ENCODE results near the gene PDE5A. TPM values are rescaled to one million over a fixed set of nuclear protein-coding genes. Genes with fewer than 3 reads are reported as not detected.

The PDE5A gene
- total and polyA plus RNA-seq, 10 of the 15 experiments (the other 5 are each of a cell fraction or from before 2014, with no cell fraction given): under 0.01 to 3.9 (median 0.26) TPM; not detected in 1

DNA sequence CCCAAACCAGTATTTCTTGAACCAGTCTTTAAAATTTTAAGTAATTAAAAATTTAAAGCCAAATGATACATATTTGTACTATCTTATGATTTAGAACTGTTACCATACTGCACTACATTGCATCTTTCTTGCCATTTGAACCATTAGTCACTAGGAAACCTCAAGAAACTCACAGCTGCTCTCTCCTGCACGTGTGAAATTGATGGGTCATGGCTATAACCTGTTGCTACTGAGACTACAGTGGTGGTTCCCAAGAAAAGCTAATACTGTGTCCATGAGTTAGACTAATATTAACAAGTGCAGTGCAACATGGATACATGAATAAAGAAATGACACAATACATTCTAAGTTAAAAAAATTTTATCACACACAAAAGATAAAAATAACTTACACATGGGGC, 88.4 kb downstream of the PDE5A start:
- Histone ChIP-seq H3K36me3 (ENCODE audit: control insufficient read depth in 2 of 2, insufficient read depth in 2 of 2, low read length in 1 of 2) (no peaks in the 10 kb centered on the region), H4K20me1 (ENCODE audit: control insufficient read depth, insufficient read depth) (no peaks in the 10 kb centered on the region), H3K79me2 (ENCODE audit: control insufficient read depth, insufficient read depth, low read length) (no peaks in the 10 kb centered on the region), H2AFZ (ENCODE audit: control insufficient read depth, low read depth, low read length) (no peak overlapping the region), H3K4me1 (ENCODE audit: control insufficient read depth, insufficient read depth, low read length) (peaks cover 8% of the 10 kb centered on the region), H3K9me3 (replicated peaks; ENCODE audit: control insufficient read depth, insufficient read depth, low read length) (no peaks in the 10 kb centered on the region), H3K4me3 (no peak overlapping the region), H3K9ac (ENCODE audit: control insufficient read depth, insufficient read depth, low read length) (no peak overlapping the region), H3K27me3 (replicated peaks in 1 of 2; ENCODE audit: control insufficient read depth in 2 of 2, insufficient read depth in 2 of 2, low read length in 1 of 2) (no peaks in the 10 kb centered on the region), H3K27ac (ENCODE audit: control insufficient read depth, insufficient read depth) (no peak overlapping the region), H3K4me2 (ENCODE audit: control insufficient read depth, insufficient read depth) (no peak overlapping the region)
- DNase-seq (ENCODE audit: low read depth, low spot score): no peak
- in situ Hi-C loops (cut with MboI) (no loop called here), intact Hi-C loops (cut with micrococcal nuclease; ENCODE audit: unreplicated experiment) (no loop called here)
- no TSS peak for BruUV-seq (replicated peaks)
- RAD21 ChIA-PET (ENCODE audit: unreplicated experiment): no interaction called here
- no peak for TF ChIP-seq PML (IDR thresholded peaks at IDR 0.05; ENCODE audit: low read length)
- no peak for TF ChIP-seq STAT3 (IDR thresholded peaks at IDR 0.05; ENCODE audit: low read depth, low read length)
- TF ChIP-seq DPF2 (IDR thresholded peaks at IDR 0.05): no peak
- TF ChIP-seq, protein P1, sequence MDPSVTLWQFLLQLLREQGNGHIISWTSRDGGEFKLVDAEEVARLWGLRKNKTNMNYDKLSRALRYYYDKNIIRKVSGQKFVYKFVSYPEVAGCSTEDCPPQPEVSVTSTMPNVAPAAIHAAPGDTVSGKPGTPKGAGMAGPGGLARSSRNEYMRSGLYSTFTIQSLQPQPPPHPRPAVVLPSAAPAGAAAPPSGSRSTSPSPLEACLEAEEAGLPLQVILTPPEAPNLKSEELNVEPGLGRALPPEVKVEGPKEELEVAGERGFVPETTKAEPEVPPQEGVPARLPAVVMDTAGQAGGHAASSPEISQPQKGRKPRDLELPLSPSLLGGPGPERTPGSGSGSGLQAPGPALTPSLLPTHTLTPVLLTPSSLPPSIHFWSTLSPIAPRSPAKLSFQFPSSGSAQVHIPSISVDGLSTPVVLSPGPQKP (IDR thresholded peaks at IDR 0.05; ENCODE audit: low read depth, low read length): no peak
- TF ChIP-seq BHLHE40 (IDR thresholded peaks at IDR 0.05; ENCODE audit: borderline replicate concordance in 1 of 2, low read depth in 2 of 2, low read length in 1 of 2): peak in 1 of 2 experiments; percentile 45; a peak in 1 of 4 replicates
- whole genome bisulfite sequencing (ENCODE audit: insufficient coverage, insufficient replicate concordance, low lambda C conversion rate, missing lambda C conversion rate): 39% methylated on average over 1 of the region's 1 CpG
- POLR2A ChIA-PET: no interaction called here
- FAIRE-seq: no peak
- SMC1A ChIA-PET (ENCODE audit: uncharacterized antibody, unreplicated experiment): interaction anchor here (1.1 kb wide), 1 partner anchor 51 kb away, joined by 3 read pairs; no protein-coding TSS in a partner anchor
- CTCF ChIA-PET: interaction anchor here (1.1 to 1.4 kb wide), 3 partner anchors 17 to 19 kb away, joined by 3 to 5 read pairs (median 3); no protein-coding TSS in a partner anchor
- no peak for ATAC-seq

DNA sequence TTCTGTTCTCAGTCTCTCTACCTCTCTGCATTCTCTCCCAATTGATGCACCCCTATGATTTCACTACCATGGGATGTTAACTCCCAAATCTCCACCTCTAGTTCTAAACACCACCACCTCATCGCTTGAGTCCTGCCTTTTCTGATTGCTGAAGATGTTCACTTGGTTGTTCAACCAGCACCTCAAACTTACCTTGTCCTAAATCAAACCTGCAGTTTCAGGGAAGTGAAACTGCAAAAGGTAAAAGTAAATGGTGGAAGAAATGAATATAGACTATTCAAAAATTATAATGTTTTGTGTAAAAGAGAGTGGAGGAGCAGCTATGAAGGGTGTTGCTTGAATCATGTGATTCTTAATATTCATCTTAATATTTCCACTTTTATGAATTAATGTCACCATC, 91.0 kb downstream of the PDE5A start:
- in situ Hi-C loops (cut with MboI) (no loop called here), intact Hi-C loops (cut with micrococcal nuclease; ENCODE audit: unreplicated experiment) (no loop called here)
- ChIA-PET SMC1A (ENCODE audit: uncharacterized antibody, unreplicated experiment) (no interaction called here), POLR2A (no interaction called here), CTCF (no interaction called here), RAD21 (ENCODE audit: unreplicated experiment) (no interaction called here)
- peaks cover 8% of the 10 kb centered on the region for H3K4me1 ChIP-seq (ENCODE audit: control insufficient read depth, insufficient read depth, low read length)
- peak; percentile 48 for ATAC-seq
- no peak for FAIRE-seq
- no peak overlapping the region for H3K4me3 ChIP-seq
- TF ChIP-seq, protein P2, sequence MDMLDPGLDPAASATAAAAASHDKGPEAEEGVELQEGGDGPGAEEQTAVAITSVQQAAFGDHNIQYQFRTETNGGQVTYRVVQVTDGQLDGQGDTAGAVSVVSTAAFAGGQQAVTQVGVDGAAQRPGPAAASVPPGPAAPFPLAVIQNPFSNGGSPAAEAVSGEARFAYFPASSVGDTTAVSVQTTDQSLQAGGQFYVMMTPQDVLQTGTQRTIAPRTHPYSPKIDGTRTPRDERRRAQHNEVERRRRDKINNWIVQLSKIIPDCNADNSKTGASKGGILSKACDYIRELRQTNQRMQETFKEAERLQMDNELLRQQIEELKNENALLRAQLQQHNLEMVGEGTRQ (IDR thresholded peaks at IDR 0.05; ENCODE audit: borderline replicate concordance, low read depth, low read length): no peak
- 0 out of 2 replicates have a peak, but pooled peaks have one; percentile 37 for TF ChIP-seq SPI1 (IDR thresholded peaks at IDR 0.05; ENCODE audit: borderline replicate concordance, insufficient read depth, low read depth, low read length)
- H3K27me3 ChIP-seq (replicated peaks in 1 of 2; ENCODE audit: control insufficient read depth in 2 of 2, insufficient read depth in 2 of 2, low read length in 1 of 2): no peaks in the 10 kb centered on the region
- no peak overlapping the region for H3K9ac ChIP-seq (ENCODE audit: control insufficient read depth, insufficient read depth, low read length)
- H2AFZ ChIP-seq (ENCODE audit: control insufficient read depth, low read depth, low read length): no peak overlapping the region
- H3K9me3 ChIP-seq (replicated peaks; ENCODE audit: control insufficient read depth, insufficient read depth, low read length): no peaks in the 10 kb centered on the region; the same call in 2 of the 3 replicates
- DNase-seq (ENCODE audit: low read depth, low spot score): no peak
- peak overlapping the region; percentile 14; the same call in 1 of the 2 replicates for H3K4me2 ChIP-seq (ENCODE audit: control insufficient read depth, insufficient read depth)
- no peak overlapping the region for H3K27ac ChIP-seq (ENCODE audit: control insufficient read depth, insufficient read depth)
- no TSS peak for BruUV-seq (replicated peaks)
- no peaks in the 10 kb centered on the region for H3K36me3 ChIP-seq (ENCODE audit: control insufficient read depth in 2 of 2, insufficient read depth in 2 of 2, low read length in 1 of 2)
- H4K20me1 ChIP-seq (ENCODE audit: control insufficient read depth, insufficient read depth): no peaks in the 10 kb centered on the region
- H3K79me2 ChIP-seq (ENCODE audit: control insufficient read depth, insufficient read depth, low read length): no peaks in the 10 kb centered on the region
- WGBS (ENCODE audit: insufficient coverage, insufficient replicate concordance, low lambda C conversion rate, missing lambda C conversion rate): 100% methylated on average over 1 of the region's 1 CpG

Measured in GM12878 (cell line).